NCI-H2171 treated with DMSO at 0.1 percent for 48 hours (cell line): ENCODE measurements around the gene BMP10.

ENCODE experiments used
- DNase-seq: peaks from one replicate; lab custom pipeline; 2025; lab: John Stamatoyannopoulos, UW

Gene BMP10, protein sequence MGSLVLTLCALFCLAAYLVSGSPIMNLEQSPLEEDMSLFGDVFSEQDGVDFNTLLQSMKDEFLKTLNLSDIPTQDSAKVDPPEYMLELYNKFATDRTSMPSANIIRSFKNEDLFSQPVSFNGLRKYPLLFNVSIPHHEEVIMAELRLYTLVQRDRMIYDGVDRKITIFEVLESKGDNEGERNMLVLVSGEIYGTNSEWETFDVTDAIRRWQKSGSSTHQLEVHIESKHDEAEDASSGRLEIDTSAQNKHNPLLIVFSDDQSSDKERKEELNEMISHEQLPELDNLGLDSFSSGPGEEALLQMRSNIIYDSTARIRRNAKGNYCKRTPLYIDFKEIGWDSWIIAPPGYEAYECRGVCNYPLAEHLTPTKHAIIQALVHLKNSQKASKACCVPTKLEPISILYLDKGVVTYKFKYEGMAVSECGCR

DNA sequence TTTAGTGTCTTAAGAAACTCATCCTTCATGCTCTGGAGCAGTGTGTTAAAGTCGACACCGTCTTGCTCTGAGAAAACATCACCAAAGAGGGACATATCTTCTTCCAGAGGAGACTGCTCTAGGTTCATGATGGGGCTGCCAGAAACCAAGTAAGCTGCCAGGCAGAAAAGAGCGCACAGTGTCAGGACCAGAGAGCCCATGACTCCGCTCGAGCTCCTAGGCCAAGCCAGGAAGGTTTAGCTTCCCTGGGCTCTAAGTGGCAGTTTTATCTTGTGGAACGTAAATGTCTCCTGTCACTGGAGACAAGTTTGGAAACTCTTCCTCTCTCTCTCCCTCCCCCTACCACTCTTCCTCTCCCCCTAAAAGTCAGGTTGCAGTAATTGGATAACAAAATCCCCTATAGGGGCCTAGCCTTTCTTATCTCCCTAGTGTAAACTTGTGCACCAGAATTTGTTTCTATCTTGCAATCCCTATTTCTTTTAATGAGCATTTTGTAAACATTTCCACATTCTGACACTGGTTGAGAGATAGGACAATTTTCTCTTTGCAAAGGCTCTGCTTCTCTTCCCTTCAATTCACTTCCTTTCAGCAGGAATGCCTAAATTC is at the start of gene BMP10:
TSS of gene BMP10 (minus strand) at position 239 of the 606 bp plus-strand sequence. CDS start at position 200, 39 bp downstream.
- no peak for DNase-seq

DNA sequence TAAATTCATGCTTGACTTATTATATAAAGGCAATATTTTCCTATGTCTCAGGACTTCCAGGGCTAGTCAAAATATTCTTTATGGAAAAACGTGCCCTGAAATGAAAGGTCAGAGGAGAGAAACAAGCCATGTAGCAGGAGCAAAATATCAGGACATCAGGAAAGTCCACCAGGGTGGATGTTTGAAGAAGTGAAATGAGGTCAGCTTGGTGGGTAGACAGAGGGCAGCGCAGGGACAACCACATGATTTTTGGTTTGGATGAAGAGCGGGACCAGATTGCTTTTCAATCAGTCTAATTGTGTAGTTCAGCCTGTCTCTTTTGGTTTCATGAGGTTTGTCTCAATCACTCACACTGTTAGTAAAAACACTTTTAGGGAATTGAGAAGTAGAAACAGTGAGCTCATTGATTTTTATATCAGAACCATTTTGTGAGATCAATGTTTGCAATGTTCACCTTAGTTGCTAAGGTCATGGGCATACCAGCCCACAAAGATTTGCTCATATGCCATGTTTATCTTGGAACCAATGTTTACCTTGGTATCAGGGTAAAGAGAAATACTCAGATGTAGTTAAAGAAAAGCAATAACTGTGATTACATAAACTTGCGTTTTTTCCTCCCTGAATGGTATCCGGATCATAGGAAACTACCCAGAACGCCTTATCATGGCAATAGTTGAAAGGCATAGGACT is 49.4 kb upstream of the BMP10 start:
- no peak for DNase-seq

DNA sequence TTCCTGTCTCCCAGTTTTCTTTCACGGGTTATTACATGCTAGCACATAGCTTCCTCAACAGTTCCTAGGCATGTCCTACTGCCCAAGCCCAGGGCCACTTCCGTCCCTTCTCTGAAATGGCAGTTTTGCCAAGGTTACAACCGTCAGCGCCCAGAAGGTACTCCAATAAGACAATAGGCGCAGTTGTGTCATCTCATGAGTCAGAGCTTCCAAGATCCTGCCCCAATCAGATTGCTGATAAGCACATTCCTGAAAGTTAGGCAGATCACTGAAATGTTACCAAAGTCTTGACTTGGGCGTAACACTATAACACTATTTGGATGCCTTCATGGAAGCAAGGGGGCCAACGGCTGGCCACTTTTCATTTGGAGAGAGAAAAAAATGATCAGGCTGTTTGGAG is 47.3 kb upstream of the BMP10 start:
- no peak for DNase-seq

DNA sequence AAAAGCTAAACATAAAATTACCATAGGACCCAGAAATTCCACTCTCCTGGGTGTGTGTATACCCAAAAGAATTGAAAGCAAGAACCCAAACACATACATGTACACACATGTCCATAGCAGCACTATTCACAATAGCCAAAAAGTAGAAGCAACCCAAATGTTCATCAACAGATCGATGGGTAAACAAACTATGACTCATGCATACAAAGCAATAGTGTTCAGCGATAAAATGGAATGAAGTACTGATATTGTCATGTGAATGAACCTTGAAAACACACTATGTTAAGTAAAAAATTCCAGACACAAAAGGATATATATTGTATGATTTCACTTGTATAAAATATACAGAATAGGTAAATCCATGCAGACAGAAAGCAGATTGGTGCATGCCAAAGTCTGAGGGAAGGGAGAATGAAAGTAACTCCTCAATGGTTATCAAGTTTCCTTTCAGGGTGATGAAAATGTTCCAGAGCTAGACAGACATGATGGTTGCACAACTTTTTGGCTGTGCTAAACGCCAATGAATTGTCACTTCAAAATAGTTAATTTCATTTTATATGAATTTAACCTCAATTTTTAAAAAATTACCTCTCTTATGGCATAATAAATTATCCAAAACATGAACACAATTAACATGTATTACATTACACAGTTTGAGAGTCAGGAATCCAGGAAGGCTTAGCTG is 46.0 kb upstream of the BMP10 start:
- no peak for DNase-seq

DNA sequence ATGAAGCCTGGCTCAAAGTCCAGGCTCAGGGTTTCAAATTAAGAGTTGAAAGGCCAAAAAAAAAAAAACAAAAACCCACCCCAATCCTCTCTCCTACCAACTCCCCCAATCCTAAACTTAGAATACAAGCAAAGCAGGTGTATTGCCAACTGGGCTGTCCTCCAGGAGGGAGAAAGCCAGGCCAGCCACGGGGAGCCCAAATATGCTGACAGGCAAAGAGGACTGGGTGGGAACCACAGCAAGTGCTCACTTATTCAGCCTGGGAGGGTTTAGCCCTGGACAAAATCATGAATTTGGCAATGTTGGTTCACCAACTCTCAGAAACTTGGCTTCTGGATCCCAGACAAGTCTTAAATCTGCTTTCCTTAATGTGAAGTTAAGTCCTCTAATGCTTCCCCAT is 45.0 kb upstream of the BMP10 start:
- DNase-seq = no peak

DNA sequence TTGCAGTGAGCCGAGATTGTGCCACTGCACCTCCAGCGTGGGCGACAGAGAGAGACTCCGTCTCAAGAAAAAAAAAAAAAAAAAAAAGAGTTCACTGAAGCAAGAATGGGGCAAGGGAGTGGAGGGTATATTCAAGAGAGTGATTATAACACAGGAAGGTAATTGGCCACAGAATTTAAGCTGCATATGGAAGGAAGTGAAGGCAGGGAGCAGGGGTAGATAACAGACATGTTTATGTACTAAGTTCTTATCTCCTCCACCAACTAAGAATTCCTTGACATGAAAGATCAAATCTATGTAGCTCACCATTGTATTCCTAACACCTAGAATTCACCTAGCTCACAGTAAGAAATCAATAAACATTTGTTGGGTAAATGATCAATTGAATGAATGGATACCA is 44.2 kb upstream of the BMP10 start:
- DNase-seq = no peak

DNA sequence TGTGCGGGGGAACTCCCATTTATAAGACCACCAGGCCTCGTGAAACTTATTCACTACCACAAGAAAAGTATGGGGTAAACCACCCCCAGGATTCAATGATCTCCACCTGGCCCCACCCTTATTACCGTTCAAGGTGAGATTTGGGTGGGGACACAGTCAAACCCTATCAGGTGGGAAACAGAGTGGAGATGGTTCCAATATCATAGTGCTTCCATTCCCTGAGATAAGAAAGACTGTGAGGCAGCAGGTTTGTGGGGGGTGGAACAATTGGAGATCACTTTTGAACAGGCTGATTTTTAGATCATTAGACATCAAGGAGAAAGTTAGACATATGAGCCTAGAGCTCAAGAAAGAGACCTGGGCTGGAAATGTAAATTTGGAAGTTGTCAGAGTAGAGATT is 42.2 kb upstream of the BMP10 start:
- no peak for DNase-seq

DNA sequence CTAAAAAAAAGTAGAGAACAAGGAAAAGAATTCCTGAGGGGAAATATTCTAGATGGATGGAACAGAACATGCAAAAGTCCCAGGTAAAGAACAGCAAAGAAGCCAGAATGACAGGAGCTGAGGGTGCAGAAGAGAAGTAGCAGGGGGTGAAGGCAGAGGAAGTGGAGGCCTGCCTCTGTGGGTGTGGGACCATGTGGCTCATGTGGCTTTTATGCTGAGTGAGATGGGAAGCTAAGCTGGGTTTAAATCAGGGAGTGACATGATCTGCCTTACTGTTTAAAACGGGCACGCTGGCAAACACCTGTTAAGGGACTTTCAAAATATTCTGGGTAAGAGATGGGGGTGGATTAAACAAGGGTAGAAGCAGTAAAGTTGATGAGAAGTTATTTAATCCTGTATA is 41.5 kb upstream of the BMP10 start:
- no peak for DNase-seq

DNA sequence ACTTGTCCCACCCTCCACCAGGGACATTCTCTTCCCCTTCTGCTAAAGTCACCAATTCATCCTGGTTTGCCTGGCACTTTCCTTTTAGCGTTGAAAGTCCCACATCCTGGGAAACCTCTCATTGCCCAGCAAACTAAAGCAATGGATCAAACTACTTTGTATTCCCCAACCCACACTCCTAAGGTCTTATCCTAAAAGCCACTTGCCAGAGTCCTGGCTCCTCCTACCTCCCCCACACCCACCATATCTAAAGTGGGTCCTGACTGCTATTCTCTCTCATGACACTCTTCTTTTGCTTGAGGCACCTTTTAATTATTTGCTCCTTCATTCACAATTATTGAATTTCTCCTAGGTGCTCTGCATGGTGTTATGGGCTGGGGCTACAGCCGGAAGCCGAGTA is 40.9 kb upstream of the BMP10 start:
- no peak for DNase-seq

DNA sequence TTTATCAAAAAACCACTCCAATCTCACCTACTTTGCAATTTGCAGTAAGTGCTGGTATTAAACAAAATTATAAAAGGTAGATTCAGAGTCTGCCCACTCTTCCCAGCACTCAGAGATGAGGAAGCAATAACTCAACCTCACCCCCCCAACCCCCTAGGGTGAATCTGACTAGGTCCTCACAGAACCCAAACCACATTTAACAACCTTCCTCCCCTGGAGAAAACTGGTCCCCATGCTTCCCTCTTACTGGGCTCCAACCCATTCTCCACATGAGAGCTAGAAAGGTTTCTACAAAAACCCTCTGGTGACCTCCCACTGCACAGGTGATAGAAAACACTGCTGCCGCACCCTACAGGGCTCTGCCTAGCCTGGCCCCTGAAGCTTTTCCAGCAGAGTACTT is 40.5 kb upstream of the BMP10 start:
- DNase-seq = no peak

DNA sequence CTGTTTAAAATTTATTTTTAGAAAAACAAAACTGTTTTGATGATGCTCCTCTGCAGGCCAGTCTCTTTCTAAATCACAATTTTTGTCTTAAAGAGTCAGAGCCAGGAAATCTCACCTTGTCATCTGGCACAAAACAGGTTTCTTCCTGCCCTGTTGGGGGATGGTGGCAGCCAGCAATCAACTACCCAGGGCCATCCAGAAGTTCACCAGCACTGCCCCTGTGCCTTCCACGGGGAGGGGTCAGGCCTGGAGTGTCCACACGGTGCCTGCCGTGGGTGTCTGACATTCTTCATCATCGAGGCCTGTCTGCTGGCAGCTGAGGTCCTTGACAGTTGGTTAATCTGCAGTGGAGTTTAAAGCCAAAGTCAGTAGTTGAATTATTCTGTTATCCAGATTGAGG is 40.0 kb upstream of the BMP10 start:
- no peak for DNase-seq

DNA sequence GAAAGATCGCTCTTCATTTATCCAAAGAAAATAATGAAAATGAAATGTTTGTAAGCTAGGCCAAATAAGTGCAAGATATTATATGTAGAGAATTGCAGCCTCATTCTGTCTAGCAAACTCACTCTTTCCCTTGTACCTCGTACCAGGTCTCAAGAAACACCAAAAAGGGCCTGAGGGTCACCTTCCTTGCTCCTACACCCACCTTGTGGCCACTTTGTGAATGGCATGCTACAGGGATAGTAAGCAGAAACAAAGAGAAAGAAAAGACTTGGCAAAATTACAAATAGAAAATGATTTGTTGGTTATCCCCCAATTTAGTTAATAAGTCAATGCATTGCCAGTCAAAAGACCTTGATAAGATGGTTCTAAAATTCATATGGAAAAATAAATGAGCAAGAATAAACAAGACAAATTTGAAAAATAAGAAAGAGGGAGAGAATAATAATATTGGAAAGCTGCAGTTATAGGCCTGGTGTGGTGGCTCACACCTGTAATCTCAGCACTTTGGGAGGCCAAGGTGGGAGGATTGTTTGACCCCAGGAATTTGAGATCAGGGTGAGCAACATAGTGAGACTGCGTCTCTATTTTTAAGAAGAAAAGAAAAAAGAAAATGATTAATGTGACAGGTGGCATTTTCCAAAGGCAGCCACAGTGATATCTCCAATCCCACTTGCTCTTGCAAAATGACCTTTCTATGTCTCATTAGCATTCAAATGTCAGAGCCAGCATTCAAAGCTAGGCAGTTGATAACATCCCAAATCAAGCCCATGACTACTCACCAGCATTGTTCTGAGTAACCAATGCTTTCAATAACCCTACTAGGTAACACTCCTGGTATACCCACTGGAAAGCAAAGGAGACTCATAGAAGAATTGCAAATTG is 38.8 kb upstream of the BMP10 start:
- peak; percentile 70 for DNase-seq

DNA sequence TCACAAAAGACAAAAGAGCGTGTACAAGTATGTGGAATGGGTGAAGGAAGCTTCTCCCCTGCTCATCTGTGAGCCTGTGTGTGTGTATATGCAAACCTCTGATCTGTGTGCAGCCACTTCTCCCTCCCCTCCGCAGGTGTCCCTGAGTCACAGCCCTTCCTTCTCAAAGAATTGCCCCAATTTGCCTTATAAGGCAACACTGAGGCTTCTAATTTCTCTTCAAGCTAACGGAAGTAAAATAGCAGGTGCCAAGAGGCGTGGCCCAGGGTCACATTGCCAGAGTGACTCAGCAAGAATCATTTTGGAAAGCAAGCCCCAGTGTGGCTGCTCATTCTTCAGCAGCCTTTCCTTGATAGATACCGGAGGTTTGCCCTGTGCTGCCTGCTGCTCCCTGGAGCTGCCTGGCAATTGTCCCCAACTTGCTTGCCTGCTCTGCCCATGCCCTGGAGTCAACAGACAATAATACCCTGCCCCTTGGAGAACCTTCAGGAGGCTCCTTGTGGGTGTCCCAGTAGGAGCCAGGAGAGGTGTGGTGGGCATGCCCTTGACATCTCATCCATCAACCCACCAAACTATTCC is 37.3 kb upstream of the BMP10 start:
- DNase-seq = peak; percentile 92

DNA sequence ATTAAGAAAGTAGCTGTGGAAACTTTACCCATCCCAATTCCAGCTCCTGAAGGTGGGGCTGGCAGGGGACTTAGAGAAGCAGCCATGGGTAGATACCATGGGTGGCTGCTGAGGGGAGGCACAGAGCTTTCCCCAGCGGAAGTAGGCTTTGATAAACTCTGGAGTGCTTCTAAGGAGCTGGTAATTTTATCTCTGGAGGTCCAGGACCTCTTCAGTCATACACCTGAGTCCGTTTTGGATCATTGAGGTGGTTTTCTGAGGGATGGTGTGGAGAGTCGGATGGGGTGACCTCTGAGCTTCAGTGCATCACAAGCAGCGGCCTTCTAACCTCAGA is 36.7 kb upstream of the BMP10 start:
- DNase-seq = no peak

DNA sequence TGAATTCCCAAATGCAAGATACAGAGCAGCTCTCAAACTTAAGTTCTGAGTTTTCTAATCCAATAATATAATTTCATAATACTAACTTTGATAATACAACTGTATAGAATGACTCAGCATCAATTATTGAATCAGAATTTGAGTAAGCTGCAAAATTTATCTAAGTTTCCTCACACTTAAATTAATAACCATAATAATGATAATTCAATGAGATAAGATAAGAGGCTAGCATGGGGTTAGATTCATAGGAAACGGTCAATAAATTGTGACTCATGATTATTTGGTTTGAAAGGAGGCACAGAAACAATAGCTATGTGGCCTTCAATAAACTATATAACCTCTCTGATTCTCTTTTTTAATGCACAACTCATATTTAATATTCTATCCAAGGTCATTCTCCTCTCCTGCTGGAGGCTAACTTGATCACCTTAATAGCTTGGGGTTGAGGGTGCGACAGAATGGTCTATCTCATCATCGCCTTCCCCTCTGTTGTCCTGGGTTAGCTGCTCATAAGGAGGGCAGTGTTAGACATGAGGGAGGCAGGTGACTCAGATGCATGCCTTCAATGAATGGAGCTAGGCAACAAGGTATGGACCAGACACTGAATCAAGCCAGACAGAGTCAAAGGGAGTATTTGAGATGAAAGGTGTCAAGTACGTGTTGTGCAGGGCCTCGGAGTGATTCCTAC is 36.2 kb upstream of the BMP10 start:
- no peak for DNase-seq

DNA sequence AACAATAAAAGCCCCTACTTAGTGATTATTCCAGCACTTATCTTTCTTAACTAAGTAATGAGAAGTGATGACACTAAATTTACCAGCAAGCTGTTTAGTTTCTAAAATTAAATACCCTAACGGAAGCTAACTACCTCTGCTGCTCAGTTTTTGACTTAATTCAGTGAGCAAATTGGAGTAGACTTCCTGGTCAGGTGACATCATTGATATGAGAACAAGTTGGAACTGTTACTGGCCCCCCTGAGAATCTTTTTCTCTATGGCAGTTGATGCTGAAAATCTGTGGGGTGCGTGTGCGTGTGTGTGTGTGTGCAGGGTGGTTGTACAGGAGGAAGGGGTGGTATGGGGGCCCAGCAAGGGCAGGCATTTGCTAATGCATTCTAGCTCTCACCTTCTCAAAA is 35.5 kb upstream of the BMP10 start:
- DNase-seq = no peak

DNA sequence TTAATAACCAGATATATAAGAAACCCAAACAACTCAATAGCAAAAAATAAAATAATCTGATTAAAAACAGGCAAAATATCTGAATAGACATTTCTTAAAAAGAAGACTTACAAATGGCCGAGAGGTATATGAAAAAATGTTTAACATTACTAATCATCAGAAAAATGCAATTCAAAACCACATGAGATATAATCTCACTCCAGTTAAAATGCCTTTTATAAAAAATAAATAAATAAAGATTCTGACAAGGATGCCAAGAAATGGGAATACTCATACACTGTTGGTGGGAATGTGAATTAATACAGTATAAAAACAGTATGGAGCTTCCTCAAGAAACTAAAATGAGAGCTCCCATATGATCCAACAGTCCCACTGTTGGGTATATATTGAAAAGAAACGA is 33.9 kb upstream of the BMP10 start:
- DNase-seq = no peak

DNA sequence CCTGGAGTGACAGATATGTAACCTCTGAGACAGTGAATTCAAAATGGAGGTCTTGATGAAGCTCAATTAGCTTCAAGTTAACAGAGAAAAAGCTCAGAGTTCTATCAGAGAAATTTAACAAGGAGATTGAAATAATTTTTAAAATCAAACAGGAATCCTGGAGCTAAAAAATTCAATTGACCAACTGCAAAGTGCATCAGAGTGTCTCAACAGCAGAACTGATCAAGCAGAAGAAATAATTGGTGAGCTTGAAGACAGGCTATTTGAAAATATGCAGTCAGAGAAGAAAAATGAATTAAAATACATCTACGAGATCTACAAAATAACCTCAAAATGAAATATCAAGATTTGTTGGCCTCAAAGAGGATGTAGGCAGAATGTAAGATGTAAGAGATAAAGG is 30.4 kb upstream of the BMP10 start:
- DNase-seq = no peak

DNA sequence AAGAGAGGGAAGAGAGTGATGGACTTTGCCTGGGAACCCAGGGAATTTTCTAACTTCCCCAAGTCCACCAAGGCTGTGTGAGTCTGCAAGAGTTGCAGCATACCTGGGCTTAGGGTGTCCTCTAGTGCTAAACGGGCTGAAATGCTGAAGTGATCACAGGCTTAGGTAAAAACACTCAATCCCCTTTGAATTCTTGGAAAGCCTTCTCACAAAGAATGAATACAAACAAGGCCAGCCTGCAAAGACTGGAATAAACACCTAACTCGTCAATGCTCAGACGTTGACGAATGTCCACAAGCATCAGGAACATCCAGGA is 30.0 kb upstream of the BMP10 start:
- DNase-seq = no peak

DNA sequence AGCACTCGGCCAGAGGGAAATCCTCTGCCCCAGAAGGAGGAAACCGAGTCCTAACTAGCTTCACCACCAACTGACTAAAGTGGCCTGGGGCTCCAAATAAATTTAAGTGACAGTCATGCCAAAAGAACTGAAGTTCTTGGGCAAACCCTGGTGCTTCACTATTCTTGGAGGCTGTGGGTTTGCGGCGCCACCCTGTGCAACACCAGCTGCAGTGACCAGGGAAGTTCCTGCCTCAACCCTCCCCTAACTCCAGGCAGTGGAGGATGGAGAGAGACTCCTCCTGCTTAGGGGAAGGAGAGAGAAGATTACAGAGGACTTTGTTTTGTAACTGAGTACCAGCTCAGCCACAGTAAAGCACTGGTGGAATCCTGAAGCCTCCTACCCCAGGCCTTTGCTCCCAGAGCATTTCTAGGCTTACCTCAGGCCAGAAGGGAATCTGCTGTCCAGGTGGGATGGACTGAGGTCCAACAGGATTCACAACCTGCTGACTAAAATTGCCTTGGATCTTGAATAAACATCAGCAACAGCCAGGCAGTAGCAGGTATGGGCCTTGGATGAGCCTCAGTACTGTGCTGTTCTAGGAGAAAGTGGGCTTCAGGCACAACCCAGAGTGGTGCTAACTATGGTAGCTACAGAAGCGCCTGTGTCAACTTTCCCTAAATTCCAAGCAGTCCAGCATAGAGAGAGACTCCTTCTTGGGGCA is 29.4 kb upstream of the BMP10 start:
- DNase-seq = no peak
